A673 (cell line): ENCODE data around the gene PHF19. TPM values are rescaled to one million over a fixed set of nuclear protein-coding genes. Genes with fewer than 3 reads are reported as not detected.

Source experiments
- BruUV-seq: library from RNA; stranded (reverse); fragments of 400-500 nt; replicated peaks from 2 replicates; lab custom pipeline; 2021; lab: Mats Ljungman, UMichigan
- CTCF ChIA-PET: fragments of 300-600 bp; sonication (Branson Sonifier 250); formaldehyde crosslinking; loops from one replicate; lab custom pipeline; 2022; ENCODE audit warnings: antibody characterized with exemption; lab: Charles Lee
- POLR2A ChIA-PET: fragments of 300-600 bp; sonication (Branson Sonifier 250); formaldehyde crosslinking; loops from one replicate; lab custom pipeline; 2022; ENCODE audit warnings: antibody characterized with exemption; ENCODE audit not compliant: low non-redundant PET; lab: Charles Lee
- DNase-seq: peaks from one replicate; pipeline ENCODE4 v3.0.0-alpha.2; 2015; ENCODE audit warnings: low spot score
- H3K27ac ChIP-seq: fragments of 200-600 bp; sonication (generic); 2 replicates; pipeline ENCODE4 v1.5.1; 2016; ENCODE audit warnings: mixed run types, low read depth, mild to moderate bottlenecking, mixed read lengths, antibody characterized with exemption, low read length; ENCODE audit not compliant: poor library complexity, severe bottlenecking
- H3K27me3 ChIP-seq: fragments of 200-600 bp; sonication (generic); replicated peaks from 2 replicates; pipeline ENCODE4 v1.6.1; 2017; ENCODE audit warnings: mixed run types, low read depth, mild to moderate bottlenecking, mixed read lengths, antibody characterized with exemption, low read length; ENCODE audit not compliant: insufficient read depth, poor library complexity
- H3K36me3 ChIP-seq: fragments of 200-600 bp; sonication (generic); 2 replicates; pipeline ENCODE4 v1.6.1; 2016; ENCODE audit warnings: mixed run types, mild to moderate bottlenecking, mixed read lengths, antibody characterized with exemption, low read length; ENCODE audit not compliant: insufficient read depth, poor library complexity, severe bottlenecking
- H3K4me1 ChIP-seq: fragments of 200-600 bp; sonication (generic); 2 replicates; pipeline ENCODE4 v1.6.1; 2017; ENCODE audit warnings: mixed run types, mild to moderate bottlenecking, mixed read lengths, antibody characterized with exemption, low read length; ENCODE audit not compliant: insufficient read depth, poor library complexity, severe bottlenecking
- H3K4me3 ChIP-seq: fragments of 200-600 bp; sonication (generic); 2 replicates; pipeline ENCODE4 v1.5.1; 2016; ENCODE audit warnings: low read depth, mixed run types, mild to moderate bottlenecking, mixed read lengths, low read length; ENCODE audit not compliant: poor library complexity, severe bottlenecking
- H3K9me3 ChIP-seq: fragments of 200-600 bp; sonication (generic); 2 replicates; pipeline ENCODE4 v1.6.1; 2016; ENCODE audit warnings: mixed run types, low read depth, mild to moderate bottlenecking, mixed read lengths, antibody characterized with exemption, low read length; ENCODE audit not compliant: poor library complexity, severe bottlenecking
- EZH2 ChIP-seq: fragments of 200-600 bp; sonication (generic); IDR thresholded peaks from 2 replicates; pipeline ENCODE4 v1.6.1; 2017; ENCODE audit warnings: borderline replicate concordance, low read depth, mild to moderate bottlenecking, mixed read lengths, antibody characterized with exemption, low read length; ENCODE audit not compliant: poor library complexity, severe bottlenecking
- intact Hi-C: fragments of 100-400 bp; cut with micrococcal nuclease; formaldehyde crosslinking; loops from one replicate; pipeline ENCODE4 v1.10.0; 2022; ENCODE audit not compliant: unreplicated experiment
- total RNA-seq: library from RNA; stranded (reverse); gene quantifications from 2 replicates; pipeline ENCODE4 v1.2.3, GENCODE V29; 2021
- TF ChIP-seq, protein P1 (sequence below): fragments of 300-800, 200-600 bp; sonication (generic); conservative IDR thresholded peaks from 2 replicates; pipeline ENCODE4 v1.5.1; 2017; ENCODE audit warnings: low read depth, mild to moderate bottlenecking, antibody characterized with exemption, low read length, moderate library complexity, mixed read lengths

The PHF19 gene
- total RNA-seq, 1 experiment from 2014 or later = 75.7 TPM

- DNase-seq = no peak
- ChIA-PET CTCF (no interaction called here), POLR2A (no interaction called here)
- BruUV-seq = no TSS peak
- Histone ChIP-seq H3K4me3 (no peak overlapping the region), H3K27me3 (no peaks in the 10 kb centered on the region), H3K27ac (no peak overlapping the region), H3K4me1 (peaks cover 11% of the 10 kb centered on the region), H3K36me3 (no peaks in the 10 kb centered on the region), H3K9me3 (no peaks in the 10 kb centered on the region)
- intact Hi-C loops = no loop called here
- TF ChIP-seq EZH2 = no peak
- TF ChIP-seq, protein P1, sequence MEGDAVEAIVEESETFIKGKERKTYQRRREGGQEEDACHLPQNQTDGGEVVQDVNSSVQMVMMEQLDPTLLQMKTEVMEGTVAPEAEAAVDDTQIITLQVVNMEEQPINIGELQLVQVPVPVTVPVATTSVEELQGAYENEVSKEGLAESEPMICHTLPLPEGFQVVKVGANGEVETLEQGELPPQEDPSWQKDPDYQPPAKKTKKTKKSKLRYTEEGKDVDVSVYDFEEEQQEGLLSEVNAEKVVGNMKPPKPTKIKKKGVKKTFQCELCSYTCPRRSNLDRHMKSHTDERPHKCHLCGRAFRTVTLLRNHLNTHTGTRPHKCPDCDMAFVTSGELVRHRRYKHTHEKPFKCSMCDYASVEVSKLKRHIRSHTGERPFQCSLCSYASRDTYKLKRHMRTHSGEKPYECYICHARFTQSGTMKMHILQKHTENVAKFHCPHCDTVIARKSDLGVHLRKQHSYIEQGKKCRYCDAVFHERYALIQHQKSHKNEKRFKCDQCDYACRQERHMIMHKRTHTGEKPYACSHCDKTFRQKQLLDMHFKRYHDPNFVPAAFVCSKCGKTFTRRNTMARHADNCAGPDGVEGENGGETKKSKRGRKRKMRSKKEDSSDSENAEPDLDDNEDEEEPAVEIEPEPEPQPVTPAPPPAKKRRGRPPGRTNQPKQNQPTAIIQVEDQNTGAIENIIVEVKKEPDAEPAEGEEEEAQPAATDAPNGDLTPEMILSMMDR = no peak
Measured at GRCh38 chr9:120891245-120891883, 14.4 kb upstream of the PHF19 start.

DNA sequence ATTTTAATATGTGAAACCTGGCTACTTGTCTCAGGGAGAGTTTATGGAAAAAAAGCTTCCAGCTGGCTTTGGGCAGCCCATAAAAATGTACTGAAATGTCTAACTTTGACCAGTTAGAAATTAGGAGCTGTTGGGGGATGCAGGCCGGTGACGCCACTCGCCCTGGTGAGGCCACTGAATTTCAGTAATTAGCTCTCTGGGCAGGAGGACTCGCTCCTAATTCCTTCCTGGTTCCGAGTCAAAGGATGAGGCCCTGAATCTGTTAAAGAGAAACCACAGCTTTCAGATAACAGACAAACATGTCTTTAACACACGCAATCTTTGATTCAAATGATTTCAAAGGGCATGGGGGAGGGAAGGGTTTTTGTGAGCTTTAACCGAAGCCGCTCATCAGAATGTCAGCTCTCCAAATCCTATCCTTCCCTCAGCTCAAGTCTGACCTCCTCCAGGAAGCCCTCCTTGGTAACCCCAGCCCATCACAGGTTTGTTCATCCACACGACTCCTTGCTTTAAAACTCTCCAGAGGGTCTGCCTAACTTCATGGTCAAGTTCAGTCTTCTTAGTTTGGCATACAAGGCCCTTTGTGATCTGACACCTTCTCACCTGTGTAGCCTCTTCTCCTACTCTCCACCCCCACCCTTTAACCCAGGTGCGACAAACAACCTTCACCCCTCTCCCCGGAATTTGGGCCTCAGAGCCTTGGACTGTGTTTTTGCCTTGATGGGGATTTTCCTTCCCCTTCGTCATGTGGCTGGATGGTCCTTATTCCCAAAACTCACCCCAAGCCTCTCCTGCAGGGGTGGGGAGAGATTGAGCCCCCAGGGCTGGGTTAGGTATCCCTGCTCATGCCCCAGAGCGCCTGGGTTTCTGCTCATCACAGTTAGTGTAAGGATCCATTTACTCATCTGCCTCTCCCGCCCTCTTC is 13.6 kb upstream of the PHF19 start:
- ChIA-PET POLR2A (no interaction called here), CTCF (no interaction called here)
- intact Hi-C loops = no loop called here
- Histone ChIP-seq H3K4me1 (peaks cover 11% of the 10 kb centered on the region), H3K27ac (no peak overlapping the region), H3K9me3 (no peaks in the 10 kb centered on the region), H3K36me3 (no peaks in the 10 kb centered on the region), H3K27me3 (no peaks in the 10 kb centered on the region), H3K4me3 (no peak overlapping the region)
- TF ChIP-seq EZH2 = no peak
- no TSS peak for BruUV-seq
- no peak for DNase-seq

DNA sequence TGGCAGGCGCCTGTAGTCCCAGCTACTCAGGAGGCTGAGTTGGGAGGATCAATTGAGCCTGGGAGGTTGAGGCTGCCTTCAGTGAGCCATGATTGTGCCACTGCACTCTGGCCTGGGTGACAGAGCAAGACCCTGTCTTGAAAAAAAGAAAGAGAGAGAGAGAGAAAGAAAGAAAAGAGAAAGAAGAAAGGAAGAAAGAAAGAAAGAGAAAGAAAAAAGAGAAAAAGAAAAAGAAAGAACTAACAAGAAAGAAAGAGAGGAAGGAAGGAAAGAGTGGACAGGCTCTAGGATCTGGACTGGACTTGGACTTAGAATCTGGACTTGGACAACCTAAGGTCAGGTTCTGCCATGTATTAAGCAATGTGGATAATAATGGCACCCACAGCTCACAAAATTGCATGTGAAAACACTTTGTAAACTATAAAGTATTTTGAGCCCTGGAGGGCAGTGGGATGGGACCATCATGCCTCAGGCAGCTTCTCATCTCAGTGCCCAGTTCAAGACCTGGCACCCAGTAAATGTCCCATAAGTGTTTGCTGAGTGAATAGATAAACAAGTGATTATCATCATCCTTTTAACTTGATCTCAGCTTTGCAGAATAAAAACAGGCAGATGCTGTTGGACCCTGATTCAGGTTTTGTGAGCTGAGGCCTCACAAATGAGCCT is 12.8 kb upstream of the PHF19 start:
- ChIA-PET CTCF (no interaction called here), POLR2A (no interaction called here)
- Histone ChIP-seq H3K36me3 (no peaks in the 10 kb centered on the region), H3K27me3 (no peaks in the 10 kb centered on the region), H3K4me3 (no peak overlapping the region), H3K27ac (no peak overlapping the region), H3K4me1 (peaks cover 11% of the 10 kb centered on the region), H3K9me3 (no peaks in the 10 kb centered on the region)
- intact Hi-C loops = no loop called here
- no peak for DNase-seq
- TF ChIP-seq, protein P1 = no peak
- TF ChIP-seq EZH2 = no peak
- BruUV-seq = no TSS peak
